ENCODE data around the gene DLX1.
"Not testable (repeated sequence)": the region's sequence is repeated elsewhere in the genome, so short reads cannot be mapped to it uniquely, and the experiment has no call there.

DLX1 gene

DNA sequence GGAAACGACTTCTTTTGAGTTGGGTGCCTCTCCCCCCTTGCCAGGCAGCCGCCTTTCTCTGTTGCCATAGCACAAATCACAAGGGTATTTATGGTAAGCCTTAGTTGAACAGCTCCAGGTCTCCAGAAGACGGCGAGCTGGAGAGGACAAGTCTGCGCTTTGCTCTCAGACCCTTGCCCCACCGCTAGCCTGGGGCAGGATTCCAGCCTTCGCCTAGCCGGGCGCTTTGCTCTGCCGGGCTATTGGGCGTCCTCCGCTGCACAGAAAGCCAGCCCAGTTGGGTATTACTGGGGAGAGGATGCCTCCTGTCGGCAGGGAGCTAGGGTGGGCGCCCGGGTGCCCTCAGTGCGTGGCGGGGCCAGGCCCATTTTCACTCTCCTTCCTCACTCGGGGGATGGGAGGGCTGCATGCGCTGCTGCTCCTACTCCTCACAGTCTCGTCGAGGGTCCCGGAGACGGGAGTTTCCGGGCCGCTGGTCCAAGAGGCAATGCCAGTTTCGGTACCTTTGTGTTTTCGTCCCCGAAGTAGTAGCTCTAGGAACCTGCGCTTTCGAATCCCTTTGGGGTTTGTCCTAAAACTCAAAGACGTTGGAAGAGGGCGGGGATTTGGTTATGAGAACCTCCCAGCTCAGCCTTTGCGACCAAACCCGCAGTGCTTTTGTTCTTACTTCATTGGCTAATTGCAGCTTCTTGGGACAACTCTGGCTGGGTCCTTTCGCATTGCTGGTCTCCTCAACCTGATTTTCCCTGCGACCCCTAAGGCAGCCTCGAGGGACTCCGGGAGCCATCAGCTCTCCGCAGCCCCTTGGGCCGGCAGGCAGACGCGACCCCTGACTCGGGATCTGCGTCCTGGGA lies 21.0 kb downstream of the DLX1 start:
- DNase-seq (ENCODE audit: low read depth): no peak
- H3K4me3 ChIP-seq (ENCODE audit: low read depth, low read length): peak overlapping the region; percentile 42

DNA sequence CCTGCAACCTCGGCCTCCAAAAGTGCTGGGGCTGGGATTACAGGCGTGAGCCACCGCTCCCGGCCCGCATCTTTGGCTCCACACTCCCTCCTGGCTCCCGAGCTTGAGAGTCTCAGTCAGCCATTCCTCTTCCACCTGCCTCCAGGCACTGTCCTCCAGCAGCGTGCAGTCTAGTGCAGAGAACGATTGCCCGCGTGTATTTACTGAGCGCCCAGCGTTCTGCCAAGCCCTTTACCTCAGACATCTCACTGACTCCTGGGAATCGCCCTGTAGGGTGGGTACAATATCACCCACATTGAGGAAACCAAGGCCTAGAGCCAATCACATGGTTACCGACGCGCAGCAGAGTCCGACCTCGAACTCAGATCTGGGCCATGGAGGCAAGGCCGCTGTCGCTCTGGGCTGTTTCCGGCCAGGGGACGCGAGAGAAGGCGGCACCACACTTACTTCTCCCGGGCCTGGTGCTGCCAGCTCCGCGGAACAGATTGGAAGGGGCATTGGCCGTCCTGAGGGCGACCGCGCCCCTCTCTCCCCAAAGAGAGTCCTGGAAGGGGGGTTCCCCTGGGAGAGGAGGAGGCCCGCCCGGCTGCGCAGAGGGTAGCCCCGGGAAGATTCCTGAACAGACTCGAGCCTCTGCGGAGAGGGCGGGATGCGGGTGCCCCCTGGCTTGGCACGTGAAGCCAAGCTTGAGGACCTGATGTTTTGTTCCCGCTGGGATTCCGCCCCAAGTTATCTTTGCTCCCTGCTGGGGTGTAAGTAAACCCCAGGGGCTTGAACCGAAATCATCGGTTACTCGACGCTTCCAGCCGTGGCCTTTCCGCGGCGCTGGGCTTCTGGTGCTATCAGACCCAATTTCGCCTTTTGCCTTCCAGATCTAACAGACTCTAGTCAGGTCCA lies 22.6 kb downstream of the DLX1 start:
- no peak for DNase-seq (ENCODE audit: low read depth)
- H3K4me3 ChIP-seq (ENCODE audit: low read depth, low read length): no peak overlapping the region

DNA sequence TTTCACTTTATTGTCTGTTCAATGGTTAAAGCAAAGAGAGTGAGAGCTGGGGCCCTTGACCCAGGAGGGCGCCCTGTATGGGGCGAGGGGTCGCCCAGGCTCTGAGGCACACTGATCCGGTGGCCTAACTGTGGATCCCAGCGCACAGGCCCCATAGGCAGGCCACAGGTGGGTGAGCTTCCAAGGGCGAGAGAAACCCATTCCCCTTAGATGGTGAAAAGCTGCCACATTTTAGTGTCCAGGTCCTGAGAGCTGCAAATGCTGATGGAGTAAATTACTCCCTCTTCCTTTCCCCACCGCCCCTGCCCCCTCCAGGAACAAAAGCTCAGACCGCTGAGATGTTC lies 23.3 kb downstream of the DLX1 start:
- DNase-seq (ENCODE audit: low read depth): no peak
- no peak overlapping the region for H3K4me3 ChIP-seq (ENCODE audit: low read depth, low read length)

DNA sequence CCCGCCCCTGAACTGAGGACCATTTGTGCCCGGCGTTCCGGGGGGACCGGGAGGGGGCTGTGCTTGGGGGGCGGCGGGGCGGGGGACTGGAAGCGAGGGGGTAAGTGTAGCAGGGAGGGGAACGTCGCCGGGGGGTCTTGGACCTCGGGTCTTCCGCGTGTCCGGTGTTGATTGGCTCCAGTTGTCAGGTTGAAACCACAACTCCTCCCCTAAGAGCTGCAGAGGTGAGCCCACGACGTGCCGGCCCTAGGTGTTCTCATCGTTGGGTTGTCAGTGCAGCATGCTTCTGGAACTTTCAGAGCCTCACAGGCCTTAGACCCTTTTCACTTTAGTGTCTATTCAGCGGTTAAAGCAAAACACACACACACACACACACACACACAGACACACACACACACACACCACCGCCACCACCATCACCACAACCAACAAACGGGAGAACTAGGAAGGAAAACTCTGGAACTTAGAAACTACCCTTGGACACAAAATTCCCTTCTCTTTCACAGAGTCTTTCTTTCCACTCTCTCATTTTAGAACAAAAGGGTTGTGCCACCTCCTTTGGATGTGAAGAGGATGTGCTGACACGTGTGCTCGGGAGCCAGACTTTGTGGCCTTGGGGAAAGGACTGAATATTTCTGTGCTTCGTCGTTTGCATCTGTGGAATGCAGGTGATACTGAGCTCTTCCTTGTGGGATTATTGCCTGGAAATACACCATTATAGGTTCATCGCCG lies 24.1 kb downstream of the DLX1 start:
- no peak for DNase-seq (ENCODE audit: low read depth)
- no peak overlapping the region for H3K4me3 ChIP-seq (ENCODE audit: low read depth, low read length)

DNA sequence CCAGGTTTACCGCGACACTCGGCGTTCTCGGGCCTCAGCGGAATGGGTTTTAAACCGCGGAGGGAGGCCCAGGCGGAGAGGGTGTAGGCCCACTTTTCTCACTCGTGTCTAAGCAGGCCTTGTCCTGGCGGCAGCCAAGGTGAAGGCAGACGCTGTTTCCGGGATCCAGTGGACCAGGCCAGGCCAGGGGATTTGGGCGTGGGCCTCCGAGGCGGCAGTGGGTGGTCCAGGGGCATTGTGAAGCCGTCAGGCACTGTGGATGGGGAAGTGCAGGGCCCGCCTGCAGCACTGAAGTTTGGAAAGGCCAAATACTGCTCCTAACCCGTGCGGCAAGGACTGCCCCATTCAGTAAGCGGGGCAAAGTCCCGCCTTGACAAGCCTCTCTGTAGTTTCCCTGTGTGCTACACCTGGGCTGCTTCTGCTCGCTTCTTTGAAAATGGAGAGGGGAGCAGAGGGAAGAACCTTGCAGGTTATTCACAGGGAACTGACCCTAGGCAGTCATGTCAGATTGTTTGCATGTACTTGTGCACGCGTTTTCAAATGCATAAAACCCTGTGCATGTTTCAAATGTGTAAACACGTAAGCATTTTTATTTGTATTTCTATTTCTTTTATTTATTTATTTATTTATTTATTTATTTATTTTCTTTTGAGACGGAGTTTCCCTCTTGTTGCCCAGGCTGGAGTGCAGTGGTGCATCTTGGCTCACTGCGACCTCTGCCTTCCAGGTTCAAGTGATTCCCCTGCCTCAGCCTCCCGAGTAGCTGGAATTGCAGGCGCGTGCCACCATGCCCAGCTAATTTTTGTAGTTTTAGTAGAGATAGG lies 24.9 kb downstream of the DLX1 start:
- H3K4me3 ChIP-seq (ENCODE audit: low read depth, low read length): no peak overlapping the region
- DNase-seq (ENCODE audit: low read depth): no peak

DNA sequence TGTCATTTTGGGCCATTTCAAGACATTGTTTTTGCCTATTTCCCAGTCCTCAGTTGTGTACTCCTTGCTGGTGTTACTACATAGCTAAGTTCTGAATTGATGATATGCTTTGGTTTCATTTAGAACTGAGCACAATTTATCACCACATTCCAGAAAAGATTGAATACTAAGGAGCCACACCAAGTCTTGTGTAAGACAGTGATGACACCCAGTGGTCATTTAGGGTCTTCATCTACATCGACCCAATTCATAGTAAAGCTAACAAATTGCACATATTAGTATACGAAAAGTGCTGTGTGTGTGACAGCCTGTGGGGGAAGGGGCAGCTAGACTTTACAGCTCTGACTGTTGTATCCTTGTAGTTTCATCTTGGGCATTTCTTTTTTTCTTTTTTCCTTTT lies 28.3 kb downstream of the DLX1 start:
- DNase-seq (ENCODE audit: low read depth): no peak
- H3K4me3 ChIP-seq (ENCODE audit: low read depth, low read length): no peak overlapping the region

DNA sequence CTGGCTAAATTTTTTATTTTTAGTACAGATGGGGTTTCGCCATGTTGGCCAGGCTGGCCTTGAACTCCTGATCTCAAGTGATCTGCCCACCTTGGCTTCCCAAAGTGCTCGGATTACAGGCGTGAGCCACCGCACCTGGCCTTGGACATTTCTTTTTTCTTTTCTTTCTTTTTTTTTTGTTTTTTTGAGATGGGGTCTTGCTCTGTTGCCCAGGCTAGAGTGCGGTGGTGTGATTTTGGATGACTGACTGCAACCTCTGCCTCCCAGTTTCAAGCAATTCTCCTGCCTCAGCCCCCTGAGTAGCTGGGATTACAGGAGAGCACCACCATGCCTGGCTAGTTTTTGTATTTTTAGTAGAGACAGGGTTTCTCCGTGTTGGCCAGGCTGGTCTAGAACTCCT lies 28.9 kb downstream of the DLX1 start:
- DNase-seq (ENCODE audit: low read depth); H3K4me3 ChIP-seq (ENCODE audit: low read depth, low read length): not testable (repeated sequence)

DNA sequence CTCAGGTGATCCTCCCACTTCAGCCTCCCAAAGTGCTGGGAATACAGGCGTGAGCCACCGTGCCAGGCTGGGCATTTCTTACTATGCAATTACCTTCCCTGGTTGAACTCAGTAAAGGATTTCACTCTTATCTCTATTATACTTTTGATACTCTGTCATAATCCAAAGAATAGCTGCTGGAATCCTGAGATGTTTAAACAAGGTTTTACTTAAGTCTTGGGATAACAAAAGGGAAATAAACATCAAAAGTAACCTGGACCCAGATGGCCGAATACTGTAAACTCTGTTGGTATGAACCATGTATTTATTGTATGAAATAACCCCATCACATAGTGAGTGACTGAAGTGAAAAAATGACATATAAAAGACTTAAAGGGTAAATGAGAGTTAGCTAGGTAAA lies 29.3 kb downstream of the DLX1 start:
- no peak for DNase-seq (ENCODE audit: low read depth)
- H3K4me3 ChIP-seq (ENCODE audit: low read depth, low read length): no peak overlapping the region

DNA sequence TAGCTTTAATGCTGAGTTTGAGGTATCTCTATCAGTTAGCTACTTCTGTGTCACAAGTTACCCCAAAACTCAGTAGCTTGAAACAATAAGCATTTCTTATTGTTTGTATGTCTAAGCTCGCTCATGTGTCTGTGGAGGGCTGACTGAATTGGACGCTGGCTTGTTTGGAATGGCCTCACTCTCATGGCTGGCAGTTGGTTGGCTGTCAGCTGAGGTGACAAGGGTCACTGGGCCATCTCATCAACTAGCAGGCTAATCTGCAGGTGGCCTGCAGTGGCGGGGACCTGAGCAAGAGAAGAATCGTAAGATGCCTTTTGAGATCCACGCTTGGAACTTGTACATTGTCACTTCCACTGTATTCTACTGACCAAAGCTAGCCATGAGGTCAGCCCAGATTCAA lies 30.8 kb downstream of the DLX1 start:
- no peak for DNase-seq (ENCODE audit: low read depth)
- no peak overlapping the region for H3K4me3 ChIP-seq (ENCODE audit: low read depth, low read length)

DNA sequence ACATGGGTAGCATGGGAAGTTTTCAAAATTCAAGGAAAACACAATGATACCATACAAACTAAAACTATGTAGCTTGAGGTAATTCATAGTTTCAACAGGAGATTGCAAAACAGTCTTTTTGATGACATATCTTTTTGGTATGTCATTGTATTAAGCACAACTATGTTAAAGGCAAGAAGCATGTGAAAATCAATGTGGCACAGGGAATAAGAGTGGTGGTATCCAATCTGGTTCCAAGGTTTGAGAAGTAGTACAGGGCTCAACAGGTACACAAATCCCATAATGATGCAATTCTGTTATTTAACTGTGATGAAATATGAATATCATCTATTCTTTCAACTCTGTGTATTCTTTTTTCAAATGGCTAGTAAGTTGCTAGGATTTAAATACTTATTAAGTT lies 33.8 kb downstream of the DLX1 start:
- no peak for DNase-seq (ENCODE audit: low read depth)
- no peak overlapping the region for H3K4me3 ChIP-seq (ENCODE audit: low read depth, low read length)

DNA sequence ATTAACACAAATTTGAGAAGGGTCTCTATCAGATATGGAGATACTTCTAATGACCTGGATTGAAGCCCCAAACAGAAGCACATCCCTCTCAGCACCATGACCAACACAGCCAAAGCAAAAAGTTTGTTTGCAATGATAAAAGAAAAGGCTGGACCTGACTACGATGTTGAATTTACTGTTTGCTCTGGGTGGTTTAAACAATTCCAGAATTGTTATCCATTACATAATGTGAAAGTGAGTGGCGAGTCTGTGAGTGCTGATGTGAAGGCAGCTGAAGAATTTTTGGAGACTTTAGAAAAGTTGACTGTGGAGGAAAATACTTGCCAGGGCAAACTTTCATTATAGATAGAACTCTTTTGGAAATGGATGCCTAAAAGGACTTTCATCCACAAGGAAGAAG lies 34.8 kb downstream of the DLX1 start:
- no peak overlapping the region for H3K4me3 ChIP-seq (ENCODE audit: low read depth, low read length)
- no peak for DNase-seq (ENCODE audit: low read depth)

DNA sequence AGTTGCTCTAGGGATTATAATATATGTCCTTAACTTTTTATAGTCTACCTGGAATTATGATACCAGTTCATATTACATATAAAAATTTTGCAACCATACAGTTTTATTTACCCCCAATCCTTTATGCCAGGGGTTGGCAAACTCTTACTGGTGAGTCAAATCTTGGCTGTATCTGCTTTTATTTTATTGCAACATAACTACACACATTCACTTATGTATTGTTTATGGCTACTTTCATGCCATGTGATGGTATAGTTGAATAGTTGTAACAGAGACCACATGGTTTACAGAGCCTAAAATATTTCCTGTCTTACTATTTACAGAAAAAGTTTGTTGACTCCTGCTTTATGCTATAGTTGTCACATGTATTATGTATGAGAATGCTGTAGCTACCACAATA lies 43.2 kb downstream of the DLX1 start:
- DNase-seq (ENCODE audit: low read depth): no peak
- no peak overlapping the region for H3K4me3 ChIP-seq (ENCODE audit: low read depth, low read length)

DNA sequence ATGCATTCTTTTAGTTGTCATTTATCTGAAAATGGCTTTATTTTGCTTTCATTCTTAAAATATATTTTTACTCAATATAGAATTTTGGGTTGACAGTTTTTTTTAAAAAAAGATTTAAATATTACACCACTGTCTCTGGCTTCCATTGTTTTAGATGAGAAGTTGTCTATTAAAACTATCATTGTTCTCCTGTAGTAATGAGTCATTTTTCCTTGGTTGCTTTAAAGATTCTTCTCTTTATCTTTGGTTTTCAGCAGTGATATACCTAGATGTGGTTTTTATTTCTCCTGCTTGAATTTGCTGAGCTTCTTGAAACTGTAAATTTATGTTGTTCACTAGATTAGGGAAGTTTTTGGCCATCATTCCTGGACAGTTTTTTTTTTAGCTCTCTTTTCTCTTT lies 44.1 kb downstream of the DLX1 start:
- H3K4me3 ChIP-seq (ENCODE audit: low read depth, low read length): no peak overlapping the region
- DNase-seq (ENCODE audit: low read depth): no peak

DNA sequence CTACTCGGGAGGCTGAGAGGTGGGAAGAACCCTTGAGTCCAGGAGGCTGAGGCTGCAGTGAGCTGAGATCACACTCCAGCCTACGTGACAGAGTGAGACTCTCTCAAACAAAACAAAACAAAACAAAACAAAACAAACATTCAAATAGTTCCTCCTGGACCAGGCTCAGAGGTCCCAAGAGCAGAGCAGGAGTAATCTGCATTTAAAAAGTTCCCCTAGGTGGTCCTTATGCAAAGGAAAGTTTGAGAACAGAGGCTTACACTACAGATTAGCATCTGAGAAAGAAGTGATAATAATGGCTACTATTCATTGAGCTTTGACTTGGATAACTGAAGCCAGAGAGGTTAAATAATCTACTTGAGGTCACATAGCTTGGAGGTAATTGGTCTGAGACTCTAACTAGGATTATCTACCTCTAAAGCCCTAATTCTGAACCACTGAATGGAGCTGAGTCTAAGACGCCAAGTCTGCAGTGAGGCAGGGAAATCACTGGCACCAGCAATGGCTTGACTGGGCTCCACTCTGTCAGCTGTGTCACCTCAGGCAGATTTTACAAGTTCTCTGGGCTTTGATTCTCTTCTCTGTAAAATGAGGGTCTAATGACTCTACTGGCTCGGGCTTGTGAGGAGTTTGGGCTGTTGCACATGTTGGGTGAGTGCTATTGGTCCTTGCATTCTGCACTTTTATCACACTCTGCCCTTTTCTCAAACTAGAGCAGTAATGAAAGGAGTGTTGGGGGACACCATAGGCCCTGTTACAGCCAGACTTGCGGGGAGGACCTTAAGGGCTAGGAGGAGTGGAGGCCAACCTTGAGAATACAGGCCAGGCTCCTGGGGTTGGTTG lies 46.6 kb downstream of the DLX1 start:
- no peak for DNase-seq (ENCODE audit: low read depth)
- H3K4me3 ChIP-seq (ENCODE audit: low read depth, low read length): no peak overlapping the region

DNA sequence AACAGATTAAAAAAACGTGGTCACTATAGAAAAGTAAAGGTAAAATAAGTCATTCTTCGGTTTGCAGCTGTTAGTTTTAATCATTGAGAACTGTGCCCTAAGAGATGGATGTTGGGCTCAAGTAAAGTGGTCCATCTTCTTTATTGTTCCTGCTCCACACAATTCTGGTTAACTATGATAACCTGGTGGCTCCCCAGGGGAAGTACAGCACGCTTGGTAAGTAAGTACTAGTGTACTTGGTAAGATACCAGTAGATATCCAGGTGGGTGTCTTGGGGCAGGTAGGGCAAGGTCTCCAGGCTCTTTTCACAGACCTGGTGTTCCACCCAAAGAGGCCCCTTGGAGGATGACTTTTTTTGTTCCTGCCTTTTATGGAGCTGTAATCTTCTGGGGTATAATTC lies 49.0 kb downstream of the DLX1 start:
- DNase-seq (ENCODE audit: low read depth): no peak
- H3K4me3 ChIP-seq (ENCODE audit: low read depth, low read length): no peak overlapping the region

DNA sequence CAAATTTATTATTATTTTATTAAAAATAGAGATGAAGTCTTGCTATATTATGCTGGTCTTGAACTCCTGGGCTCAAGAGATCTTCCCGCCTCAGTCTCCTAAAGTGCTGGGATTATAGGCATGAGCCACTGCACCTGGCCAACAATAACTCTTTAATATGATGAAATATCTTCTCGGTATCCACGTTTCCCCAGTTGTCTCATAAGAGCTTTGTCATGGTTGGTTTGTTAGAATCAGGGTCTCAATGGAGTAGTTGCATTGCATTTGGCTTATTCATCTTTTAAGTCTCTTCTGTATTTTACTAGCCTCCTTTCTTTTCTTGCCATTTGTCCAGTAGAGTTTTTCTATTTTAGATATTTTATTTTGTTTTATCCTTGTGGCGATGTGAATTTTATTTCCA lies 50.1 kb downstream of the DLX1 start:
- peak; percentile 25 for DNase-seq (ENCODE audit: low read depth)
- no peak overlapping the region for H3K4me3 ChIP-seq (ENCODE audit: low read depth, low read length)

DNA sequence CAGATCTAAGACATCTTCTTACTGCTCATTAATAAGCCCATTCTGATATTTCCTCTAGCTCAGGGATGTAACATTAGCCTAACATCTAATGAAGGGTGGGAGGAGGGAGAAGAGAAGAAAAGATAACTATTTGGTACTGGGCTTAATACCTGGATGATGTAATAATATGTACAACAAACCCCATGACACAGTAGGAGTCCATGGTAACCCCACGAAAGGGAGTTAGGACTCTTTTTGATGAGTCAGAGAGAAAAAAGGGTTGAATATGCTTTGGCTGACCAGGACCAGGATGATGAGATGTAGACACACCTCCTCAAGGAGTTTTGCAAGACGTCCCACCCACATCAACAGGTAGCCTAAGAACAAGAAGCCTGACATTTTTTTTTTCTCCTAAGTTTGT lies 51.8 kb downstream of the DLX1 start:
- H3K4me3 ChIP-seq (ENCODE audit: low read depth, low read length): no peak overlapping the region
- no peak for DNase-seq (ENCODE audit: low read depth)

DNA sequence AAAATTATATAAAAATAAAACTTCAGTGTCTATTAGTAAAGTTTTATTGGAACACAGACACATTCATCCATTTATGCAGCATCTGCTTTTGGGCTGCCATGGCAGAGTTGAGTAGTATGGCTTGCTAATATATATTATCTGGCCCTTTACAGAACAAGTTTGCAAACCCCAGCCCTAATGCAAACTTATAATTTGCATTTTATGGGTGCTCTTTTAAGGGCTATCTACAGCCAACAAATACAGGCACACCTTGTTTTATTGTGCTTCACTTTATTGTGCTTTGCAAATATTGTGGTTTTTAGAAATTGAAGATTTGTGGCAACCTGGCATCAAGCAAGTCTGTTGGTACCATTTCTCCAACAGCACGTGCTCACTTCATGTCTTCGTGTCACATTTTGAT lies 52.6 kb downstream of the DLX1 start:
- no peak overlapping the region for H3K4me3 ChIP-seq (ENCODE audit: low read depth, low read length)
- DNase-seq (ENCODE audit: low read depth): no peak

DNA sequence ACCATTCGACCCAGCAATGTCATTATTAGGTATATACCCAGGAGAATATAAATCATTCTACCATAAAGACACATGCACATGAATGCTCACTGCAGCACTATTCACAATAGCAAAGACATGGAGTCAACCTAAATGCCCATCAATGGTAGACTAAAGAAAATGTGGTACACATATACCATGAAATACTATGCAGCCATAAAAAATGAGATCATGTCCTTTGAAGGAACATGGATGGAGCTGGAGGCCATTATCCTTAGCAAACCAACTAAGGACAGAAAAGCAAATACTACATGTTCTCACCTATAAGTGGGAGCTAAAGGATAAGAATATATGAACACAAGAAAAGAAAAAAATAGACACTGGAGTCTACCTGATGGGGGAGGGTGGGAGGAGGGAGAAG lies 53.4 kb downstream of the DLX1 start:
- H3K4me3 ChIP-seq (ENCODE audit: low read depth, low read length); DNase-seq (ENCODE audit: low read depth): not testable (repeated sequence)

Data from skeletal muscle cell (primary cell).